ENCODE data around the gene FBXO17.
"Not testable (repeated sequence)": the region's sequence is repeated elsewhere in the genome, so short reads cannot be mapped to it uniquely, and the experiment has no call there.

Gene FBXO17

GRCh38 chr19:38974624-38975213 is 823 bp downstream of the FBXO17 start:
- Histone ChIP-seq H3K79me2 (ENCODE audit: insufficient read depth, low read length) (no peaks in the 10 kb centered on the region), H3K4me2 (ENCODE audit: insufficient read depth, low read length) (no peak overlapping the region), H2AFZ (ENCODE audit: low read depth, low read length) (no peak overlapping the region), H3K27ac (ENCODE audit: low read length) (no peak overlapping the region), H3K9me3 (ENCODE audit: insufficient read depth, low read length, severe bottlenecking) (peaks cover 2% of the 10 kb centered on the region), H3K27me3 (ENCODE audit: insufficient read depth, low read length, poor library complexity) (no peaks in the 10 kb centered on the region), H4K20me1 (ENCODE audit: insufficient read depth, low read length) (no peaks in the 10 kb centered on the region), H3K4me1 (ENCODE audit: insufficient read depth, low read length) (no peaks in the 10 kb centered on the region), H3K4me3 (ENCODE audit: low read depth in 1 of 2, low read length in 2 of 2) (no peak overlapping the region), H3K9ac (ENCODE audit: low read depth, low read length) (no peak overlapping the region), H3K36me3 (ENCODE audit: insufficient read depth, low read length) (no peaks in the 10 kb centered on the region)
- TF ChIP-seq CTCF (IDR thresholded peaks at IDR 0.05; ENCODE audit: borderline replicate concordance, extremely low read depth, low read length, poor library complexity, severe bottlenecking) = no peak
- TF ChIP-seq EZH2 (IDR thresholded peaks at IDR 0.05; ENCODE audit: borderline replicate concordance, low read depth, low read length, severe bottlenecking) = no peak
- DNase-seq = no peak
- no peak for ATAC-seq (ENCODE audit: insufficient read depth, low read depth)

GRCh38 chr19:38971672-38972071 is 3.9 kb downstream of the FBXO17 start:
- Histone ChIP-seq H3K36me3 (ENCODE audit: insufficient read depth, low read length) (no peaks in the 10 kb centered on the region), H3K4me1 (ENCODE audit: insufficient read depth, low read length) (no peaks in the 10 kb centered on the region), H4K20me1 (ENCODE audit: insufficient read depth, low read length) (no peaks in the 10 kb centered on the region), H3K79me2 (ENCODE audit: insufficient read depth, low read length) (no peaks in the 10 kb centered on the region), H3K4me2 (ENCODE audit: insufficient read depth, low read length) (no peak overlapping the region), H3K9ac (ENCODE audit: low read depth, low read length) (no peak overlapping the region), H3K4me3 (ENCODE audit: low read depth in 1 of 2, low read length in 2 of 2) (no peak overlapping the region), H3K27me3 (ENCODE audit: insufficient read depth, low read length, poor library complexity) (no peaks in the 10 kb centered on the region), H3K9me3 (ENCODE audit: insufficient read depth, low read length, severe bottlenecking) (no peaks in the 10 kb centered on the region), H2AFZ (ENCODE audit: low read depth, low read length) (no peak overlapping the region), H3K27ac (ENCODE audit: low read length) (no peak overlapping the region)
- DNase-seq (no peak), ATAC-seq (ENCODE audit: insufficient read depth, low read depth) (no peak)
- no peak for TF ChIP-seq CTCF (IDR thresholded peaks at IDR 0.05; ENCODE audit: borderline replicate concordance, extremely low read depth, low read length, poor library complexity, severe bottlenecking)
- no peak for TF ChIP-seq EZH2 (IDR thresholded peaks at IDR 0.05; ENCODE audit: borderline replicate concordance, low read depth, low read length, severe bottlenecking)

- Histone ChIP-seq H3K9me3 (ENCODE audit: insufficient read depth, low read length, severe bottlenecking) (no peaks in the 10 kb centered on the region), H3K4me2 (ENCODE audit: insufficient read depth, low read length) (no peak overlapping the region), H4K20me1 (ENCODE audit: insufficient read depth, low read length) (no peaks in the 10 kb centered on the region), H3K27me3 (ENCODE audit: insufficient read depth, low read length, poor library complexity) (no peaks in the 10 kb centered on the region), H3K27ac (ENCODE audit: low read length) (no peak overlapping the region), H3K4me1 (ENCODE audit: insufficient read depth, low read length) (no peaks in the 10 kb centered on the region), H3K9ac (ENCODE audit: low read depth, low read length) (no peak overlapping the region), H3K4me3 (ENCODE audit: low read depth in 1 of 2, low read length in 2 of 2) (no peak overlapping the region), H3K79me2 (ENCODE audit: insufficient read depth, low read length) (no peaks in the 10 kb centered on the region), H3K36me3 (ENCODE audit: insufficient read depth, low read length) (no peaks in the 10 kb centered on the region), H2AFZ (ENCODE audit: low read depth, low read length) (no peak overlapping the region)
- no peak for DNase-seq
- ATAC-seq (ENCODE audit: insufficient read depth, low read depth) = no peak
- TF ChIP-seq EZH2 (IDR thresholded peaks at IDR 0.05; ENCODE audit: borderline replicate concordance, low read depth, low read length, severe bottlenecking) (no peak), CTCF (IDR thresholded peaks at IDR 0.05; ENCODE audit: borderline replicate concordance, extremely low read depth, low read length, poor library complexity, severe bottlenecking) (no peak)
These were observed 4.6 kb downstream of the FBXO17 start for GRCh38 chr19:38970664-38971532.

DNA sequence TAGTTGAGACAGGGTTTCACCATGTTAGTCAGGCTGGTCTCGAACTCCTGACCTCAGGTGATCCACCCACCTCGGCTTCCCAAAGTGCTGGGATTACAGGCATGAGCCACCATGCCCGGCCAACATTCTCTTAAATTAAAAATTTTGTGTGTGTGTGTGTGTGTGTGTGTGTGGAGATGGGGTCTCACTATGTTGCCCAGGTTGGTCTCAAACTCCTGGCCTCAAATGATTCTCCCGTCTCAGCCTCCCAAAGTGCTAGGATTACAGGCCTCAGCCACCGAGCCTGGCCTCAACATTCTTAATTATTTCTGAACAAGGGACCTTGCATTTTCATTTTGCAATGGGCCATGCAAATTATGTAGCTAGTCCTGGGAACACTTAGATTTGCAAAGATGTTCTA is 9.4 kb downstream of the FBXO17 start:
- H4K20me1 ChIP-seq (ENCODE audit: insufficient read depth, low read length); H3K4me3 ChIP-seq (ENCODE audit: low read depth in 1 of 2, low read length in 2 of 2); H3K27me3 ChIP-seq (ENCODE audit: insufficient read depth, low read length, poor library complexity); H3K4me1 ChIP-seq (ENCODE audit: insufficient read depth, low read length); ATAC-seq (ENCODE audit: insufficient read depth, low read depth); H3K36me3 ChIP-seq (ENCODE audit: insufficient read depth, low read length); DNase-seq; H3K4me2 ChIP-seq (ENCODE audit: insufficient read depth, low read length); H3K79me2 ChIP-seq (ENCODE audit: insufficient read depth, low read length); H3K9me3 ChIP-seq (ENCODE audit: insufficient read depth, low read length, severe bottlenecking); H3K9ac ChIP-seq (ENCODE audit: low read depth, low read length); H3K27ac ChIP-seq (ENCODE audit: low read length); H2AFZ ChIP-seq (ENCODE audit: low read depth, low read length): not testable (repeated sequence)

Measured in DND-41 (cell line).